Aorta (tissue), 5 donors: ENCODE measurements around the gene CDH15. TPM values are rescaled to one million over a fixed set of nuclear protein-coding genes. Genes with fewer than 3 reads are reported as not detected.
A peak's percentile ranks its signal among the peaks of the same experiment; 100 is the strongest.
"Not testable (repeated sequence)": the region's sequence is repeated elsewhere in the genome, so short reads cannot be mapped to it uniquely, and the experiment has no call there.

Experiments used
- ATAC-seq: fragments of 200-7000 bp; cut with Tn5 transposase; one replicate; pipeline ENCODE4 v1.9.1; 2022; ENCODE audit warnings: moderate library complexity; ENCODE audit not compliant: low FRiP score
- DNase-seq, 2 donors: peaks; one replicate each; pipeline ENCODE4 v3.0.0-alpha.2; 2020
- H3K27ac ChIP-seq, 2 donors: one replicate each; pipeline ENCODE4 v1.5.1; 2013; ENCODE audit warnings: low read length in 2 of 2, mild to moderate bottlenecking in 2 of 2, moderate library complexity in 2 of 2, control low read depth in 1 of 2, inconsistent platforms in 1 of 2, low read depth in 1 of 2
- H3K27me3 ChIP-seq, 2 donors: one replicate each; pipeline ENCODE4 v1.6.1; 2013; ENCODE audit warnings: control low read depth in 1 of 2, low read length in 1 of 2, mild to moderate bottlenecking in 1 of 2, moderate library complexity in 1 of 2; ENCODE audit not compliant: insufficient read depth in 2 of 2, control insufficient read depth in 1 of 2
- H3K36me3 ChIP-seq, 2 donors: one replicate each; pipeline ENCODE4 v1.6.1; 2013; ENCODE audit warnings: control low read depth in 1 of 2, low read length in 1 of 2, mild to moderate bottlenecking in 1 of 2; ENCODE audit not compliant: insufficient read depth in 2 of 2, control insufficient read depth in 1 of 2
- H3K4me1 ChIP-seq, 2 donors: one replicate each; pipeline ENCODE4 v1.6.1; 2013; ENCODE audit warnings: low read length in 2 of 2, control low read depth in 1 of 2, mild to moderate bottlenecking in 1 of 2, moderate library complexity in 1 of 2; ENCODE audit not compliant: insufficient read depth in 2 of 2, control insufficient read depth in 1 of 2
- H3K4me3 ChIP-seq, 2 donors: one replicate each; pipeline ENCODE4 v1.5.1; 2013; ENCODE audit warnings: low read length in 2 of 2, control low read depth in 1 of 2, mild to moderate bottlenecking in 1 of 2
- H3K9me3 ChIP-seq: one replicate; pipeline ENCODE4 v1.6.1; 2013; ENCODE audit warnings: mild to moderate bottlenecking, low read length; ENCODE audit not compliant: control insufficient read depth
- WGBS, 2 donors: extraction: QIAGEN DNeasy Blood & Tissue Kit; methylation state at CpG; one replicate each; pipeline ENCODE4 v1.1.7; 2013; 5-methylcytosine and 5-hydroxymethylcytosine counted together
- intact Hi-C, 2 donors: fragments of 100-400 bp; cut with DNase I; formaldehyde crosslinking; loops; one replicate each; pipeline versions ENCODE4 v1.14.2 to v1.15.0; 2022
- polyA plus RNA-seq, 2 donors: library from polyadenylated mRNA; stranded (reverse); fragments of 200-250 nt; gene quantifications; one replicate each; pipeline ENCODE4 v1.2.3, GENCODE V29; 2013
- total RNA-seq, 2 donors: library from RNA; stranded (reverse); fragmentation: NEBNext Ultra II Directional; extraction: Animal tissue kit (Norgen Biotek cat#: 25700); gene quantifications; one replicate each; pipeline ENCODE4 v1.2.1, GENCODE V29; 2021
- donor health status: healthy with polysubstance abuse.
- donor health status: Bipolar disorder and iron deficiency.
- donor health status: DM: no; HTN: no; CAD: no.
- donor health status: DM: no; HTN: no; CAD: no.
- donor health status: DM: yes; HTN: yes; CAD: no.

CDH15 gene
- total and polyA plus RNA-seq, 4 donors, result 0.08 to 0.21 TPM; not detected in 2

DNA sequence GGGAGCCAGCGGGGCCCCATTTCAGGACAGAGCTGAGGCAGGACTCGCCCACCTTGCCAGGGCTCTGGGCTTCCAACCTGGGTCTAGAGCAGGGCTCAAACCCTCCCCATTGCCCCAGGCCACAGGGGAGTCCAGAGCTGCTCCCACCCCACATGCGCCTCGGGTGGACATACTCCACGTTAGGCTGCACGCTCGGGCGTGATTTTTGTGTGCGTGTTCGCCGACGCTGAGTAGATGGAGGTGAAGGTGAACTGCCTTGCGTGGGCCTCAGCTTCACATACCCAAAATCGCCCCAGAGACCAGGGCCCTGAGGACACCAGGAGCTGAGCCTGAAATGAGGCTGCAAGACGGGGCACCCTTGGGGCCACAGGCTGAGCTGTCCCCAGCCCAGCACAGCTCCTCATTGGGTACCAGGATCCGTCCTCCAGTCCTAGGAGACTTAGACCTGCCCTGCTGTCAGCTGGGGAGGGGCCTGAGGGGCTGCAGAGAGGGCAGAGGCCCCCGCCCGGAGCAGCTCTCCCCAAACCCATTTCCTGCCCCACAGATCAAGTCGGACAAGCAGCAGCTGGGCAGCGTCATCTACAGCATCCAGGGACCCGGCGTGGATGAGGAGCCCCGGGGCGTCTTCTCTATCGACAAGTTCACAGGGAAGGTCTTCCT, 8.2 kb downstream of the CDH15 start:
- no peak for DNase-seq
- WGBS, 2 donors, result 79 to 85% methylated on average over 25 of the region's 25 CpGs
- no peaks in the 10 kb centered on the region for H3K36me3 ChIP-seq
- no peaks in the 10 kb centered on the region for H3K4me1 ChIP-seq
- ATAC-seq, result no peak
- intact Hi-C loops, result no loop called here
- no peak overlapping the region for H3K4me3 ChIP-seq
- no peaks in the 10 kb centered on the region for H3K9me3 ChIP-seq
- H3K27ac ChIP-seq, result no peak overlapping the region
- H3K27me3 ChIP-seq, result no peaks in the 10 kb centered on the region

DNA sequence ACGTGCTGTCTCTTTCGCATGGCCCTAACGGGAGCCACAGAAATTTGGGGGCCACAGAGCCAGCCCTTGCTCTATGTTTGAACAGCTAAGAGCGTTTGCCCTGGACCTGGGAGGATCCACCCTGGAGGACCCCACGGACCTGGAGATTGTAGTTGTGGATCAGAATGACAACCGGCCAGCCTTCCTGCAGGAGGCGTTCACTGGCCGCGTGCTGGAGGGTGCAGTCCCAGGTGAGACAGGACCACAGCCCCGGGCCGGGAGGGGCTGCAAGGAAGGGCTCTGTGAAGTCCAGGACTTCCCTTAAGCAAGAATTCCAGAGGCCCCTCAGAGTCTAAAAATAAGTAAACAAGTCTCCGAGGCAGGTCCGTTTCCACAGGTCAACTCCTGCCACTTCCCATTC, 11.9 kb downstream of the CDH15 start:
- no peaks in the 10 kb centered on the region for H3K36me3 ChIP-seq
- H3K9me3 ChIP-seq, result no peaks in the 10 kb centered on the region
- 46 to 47% methylated on average over 13 of the region's 13 CpGs for WGBS, 2 donors
- no peak for ATAC-seq
- no peak overlapping the region for H3K27ac ChIP-seq
- DNase-seq, result no peak
- no peaks in the 10 kb centered on the region for H3K27me3 ChIP-seq
- no peak overlapping the region for H3K4me3 ChIP-seq
- intact Hi-C loops, result no loop called here
- H3K4me1 ChIP-seq, result no peaks in the 10 kb centered on the region

DNA sequence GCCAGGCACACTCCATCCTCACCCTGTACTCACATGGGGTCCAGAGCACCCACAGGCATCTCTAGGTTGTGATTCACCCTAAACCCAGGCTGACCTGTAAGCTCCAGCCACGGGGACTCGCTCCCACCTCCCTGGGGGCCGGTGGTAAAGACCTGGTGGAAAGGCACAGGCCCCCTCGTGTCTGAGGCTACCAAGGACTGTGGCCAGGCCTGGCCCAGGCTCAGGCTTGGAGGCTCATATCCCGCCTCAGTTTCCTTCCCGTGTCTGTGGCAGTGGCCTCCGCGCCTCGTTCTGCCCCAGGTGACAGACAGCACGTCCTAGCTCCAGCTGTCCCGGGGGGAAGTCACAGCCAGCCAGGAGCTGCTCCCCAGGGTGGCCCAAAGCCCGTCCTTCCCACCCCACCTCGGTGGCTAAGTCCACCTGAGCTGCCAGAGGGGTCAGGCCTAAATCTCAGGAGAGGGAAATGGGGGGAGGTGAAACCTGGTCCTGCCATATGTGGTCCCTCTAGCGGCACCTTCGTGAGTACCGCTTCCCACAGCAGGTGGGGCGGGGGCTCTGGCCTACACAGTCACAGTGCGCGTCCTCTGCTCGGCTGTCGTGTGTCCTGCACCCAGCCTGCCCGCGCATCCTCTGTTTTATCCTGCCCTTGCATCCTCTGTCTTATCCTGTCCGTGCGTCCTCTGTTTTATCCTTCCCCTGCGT, 12.6 kb downstream of the CDH15 start:
- H3K27ac ChIP-seq, result no peak overlapping the region
- H3K27me3 ChIP-seq, result no peaks in the 10 kb centered on the region
- H3K4me1 ChIP-seq, result no peaks in the 10 kb centered on the region
- no peak for DNase-seq
- WGBS, 2 donors, result 70 to 74% methylated on average over 24 to 26 of the region's 26 CpGs
- H3K36me3 ChIP-seq, result no peaks in the 10 kb centered on the region
- H3K4me3 ChIP-seq, result no peak overlapping the region
- ATAC-seq, result no peak
- intact Hi-C loops, result no loop called here
- H3K9me3 ChIP-seq, result no peaks in the 10 kb centered on the region

DNA sequence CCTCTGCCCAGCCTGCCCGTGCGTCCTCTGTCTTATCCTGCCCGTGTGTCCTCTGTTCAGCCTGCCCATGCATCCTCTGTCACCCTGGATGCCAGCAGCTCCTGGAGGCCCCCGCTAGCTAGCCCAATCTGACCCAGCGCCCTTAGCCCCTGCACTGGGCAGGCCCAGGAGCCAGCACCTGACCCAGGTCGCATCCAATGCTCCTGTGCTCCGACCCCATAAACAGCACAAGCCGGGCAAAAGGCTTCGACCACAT, 13.1 kb downstream of the CDH15 start:
- DNase-seq (no peak), ATAC-seq (no peak)
- no peaks in the 10 kb centered on the region for H3K9me3 ChIP-seq
- intact Hi-C loops, result no loop called here
- no peak overlapping the region for H3K27ac ChIP-seq
- no peaks in the 10 kb centered on the region for H3K36me3 ChIP-seq
- 77 to 80% methylated on average over 9 of the region's 9 CpGs for WGBS, 2 donors
- no peak overlapping the region for H3K4me3 ChIP-seq
- no peaks in the 10 kb centered on the region for H3K27me3 ChIP-seq
- H3K4me1 ChIP-seq, result no peaks in the 10 kb centered on the region

DNA sequence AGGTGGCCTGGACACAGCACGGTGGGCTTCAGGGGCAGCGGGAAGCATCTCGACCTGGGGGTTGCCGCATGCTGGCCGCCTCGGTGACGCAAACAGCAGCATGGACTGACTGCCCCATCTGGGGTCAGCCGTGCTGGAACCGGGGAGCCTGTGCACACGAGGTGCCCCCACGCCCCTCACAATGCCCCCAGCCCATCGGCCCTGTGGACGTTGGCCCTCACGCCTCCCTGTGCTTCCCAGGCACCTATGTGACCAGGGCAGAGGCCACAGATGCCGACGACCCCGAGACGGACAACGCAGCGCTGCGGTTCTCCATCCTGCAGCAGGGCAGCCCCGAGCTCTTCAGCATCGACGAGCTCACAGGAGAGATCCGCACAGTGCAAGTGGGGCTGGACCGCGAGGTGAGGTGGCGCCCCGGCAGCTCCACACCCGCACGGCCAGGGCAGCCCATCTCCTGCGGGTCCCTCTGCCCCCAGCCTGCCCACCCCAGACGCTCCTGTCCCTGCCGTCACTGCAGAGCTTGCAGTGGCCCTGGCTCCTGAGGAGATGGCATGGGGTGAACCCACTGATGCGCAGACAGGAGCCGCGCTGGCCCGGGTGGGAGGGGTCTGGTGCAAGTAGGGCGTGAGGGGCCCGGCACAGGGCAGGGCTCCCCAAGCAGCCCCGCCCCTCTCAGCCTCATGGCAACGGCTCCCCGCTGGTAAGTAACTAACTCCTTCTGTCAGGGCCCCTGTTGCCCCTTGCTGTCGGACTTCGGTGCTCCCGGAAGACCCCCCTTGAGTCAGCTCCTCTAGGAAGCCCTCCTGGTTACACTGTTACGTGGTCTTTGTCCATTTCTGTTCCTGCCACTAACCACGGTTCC, 13.6 kb downstream of the CDH15 start:
- Histone ChIP-seq H3K9me3 (no peaks in the 10 kb centered on the region), H3K27me3 (no peaks in the 10 kb centered on the region), H3K27ac (no peak overlapping the region), H3K4me1 (no peaks in the 10 kb centered on the region), H3K36me3 (no peaks in the 10 kb centered on the region), H3K4me3 (no peak overlapping the region)
- intact Hi-C loops, result no loop called here
- ATAC-seq (peak; percentile 44), DNase-seq (no peak)
- 67 to 73% methylated on average over 46 to 48 of the region's 48 CpGs for WGBS, 2 donors

DNA sequence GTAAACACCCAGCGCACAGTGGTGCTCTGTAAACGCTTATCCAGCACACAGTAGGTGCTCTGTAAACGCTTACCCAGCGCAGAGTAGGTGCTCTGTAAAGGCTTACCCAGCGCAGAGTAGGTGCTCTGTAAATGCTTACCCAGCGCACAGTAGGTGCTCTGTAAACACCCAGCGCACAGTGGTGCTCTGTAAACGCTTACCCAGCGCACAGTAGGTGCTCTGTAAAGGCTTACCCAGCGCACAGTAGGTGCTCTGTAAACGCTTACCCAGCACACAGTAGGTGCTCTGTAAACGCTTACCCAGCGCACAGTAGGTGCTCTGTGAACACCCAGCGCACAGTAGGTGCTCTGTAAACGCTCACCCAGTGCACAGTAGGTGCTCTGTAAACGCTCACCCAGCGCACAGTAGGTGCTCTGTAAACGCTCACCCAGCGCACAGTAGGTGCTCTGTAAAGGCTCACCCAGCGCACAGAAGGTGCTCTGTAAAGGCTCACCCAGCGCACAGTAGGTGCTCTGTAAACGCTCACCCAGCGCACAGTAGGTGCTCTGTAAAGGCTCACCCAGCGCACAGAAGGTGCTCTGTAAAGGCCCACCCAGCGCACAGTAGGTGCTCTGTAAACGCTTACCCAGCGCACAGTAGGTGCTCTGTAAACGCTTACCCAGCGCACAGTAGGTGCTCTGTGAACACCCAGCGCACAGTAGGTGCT, 14.5 kb downstream of the CDH15 start:
- H3K27ac ChIP-seq, H3K36me3 ChIP-seq, H3K4me3 ChIP-seq, H3K9me3 ChIP-seq, H3K27me3 ChIP-seq, intact Hi-C loops, ATAC-seq, DNase-seq, H3K4me1 ChIP-seq: not testable (repeated sequence)
- 92 to 95% methylated on average over 30 of the region's 30 CpGs for WGBS, 2 donors

DNA sequence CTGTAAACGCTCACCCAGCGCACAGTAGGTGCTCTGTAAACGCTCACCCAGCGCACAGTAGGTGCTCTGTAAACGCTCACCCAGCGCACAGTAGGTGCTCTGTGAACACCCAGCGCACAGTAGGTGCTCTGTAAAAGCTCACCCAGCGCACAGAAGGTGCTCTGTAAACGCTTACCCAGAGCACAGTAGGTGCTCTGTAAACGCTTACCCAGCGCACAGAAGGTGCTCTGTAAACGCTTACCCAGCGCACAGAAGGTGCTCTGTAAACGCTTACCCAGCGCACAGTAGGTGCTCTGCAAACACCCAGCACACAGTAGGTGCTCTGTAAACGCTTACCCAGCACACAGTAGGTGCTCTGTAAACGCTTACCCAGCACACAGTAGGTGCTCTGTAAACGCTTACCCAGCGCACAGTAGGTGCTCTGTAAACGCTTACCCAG, 15.1 kb downstream of the CDH15 start:
- DNase-seq, ATAC-seq, H3K4me3 ChIP-seq, H3K27ac ChIP-seq, H3K9me3 ChIP-seq, H3K36me3 ChIP-seq, intact Hi-C loops, H3K27me3 ChIP-seq, H3K4me1 ChIP-seq: not testable (repeated sequence)
- 89 to 92% methylated on average over 18 to 20 of the region's 20 CpGs for WGBS, 2 donors

DNA sequence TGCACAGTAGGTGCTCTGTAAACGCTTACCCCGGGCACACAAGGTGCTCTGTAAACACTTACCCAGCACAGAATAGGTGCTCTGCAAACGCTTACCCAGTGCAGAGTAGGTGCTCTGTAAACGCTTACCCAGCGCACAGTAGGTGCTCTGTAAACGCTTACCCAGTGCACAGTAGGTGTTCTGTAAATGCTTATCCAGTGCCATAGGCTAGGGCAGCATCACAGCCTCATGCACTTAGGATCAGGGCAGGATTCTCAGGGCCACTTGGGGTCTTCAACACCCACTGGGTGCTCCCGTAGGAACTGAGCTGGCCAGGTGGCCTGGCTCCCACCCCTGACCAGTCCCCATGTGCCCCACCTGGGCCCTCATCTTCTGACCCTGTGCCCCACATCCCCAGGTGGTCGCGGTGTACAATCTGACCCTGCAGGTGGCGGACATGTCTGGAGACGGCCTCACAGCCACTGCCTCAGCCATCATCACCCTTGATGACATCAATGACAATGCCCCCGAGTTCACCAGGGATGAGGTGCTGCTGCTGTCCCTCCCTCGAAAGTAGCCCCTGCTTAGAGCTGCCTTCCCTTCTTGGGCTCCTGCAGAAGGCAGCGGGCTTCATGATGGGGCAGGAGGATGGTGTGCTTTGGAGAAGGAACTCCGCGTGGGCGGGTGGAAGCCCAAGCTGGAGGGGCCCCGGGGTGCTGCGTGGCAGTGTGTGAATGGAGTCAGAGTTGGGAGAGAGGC, 15.7 kb downstream of the CDH15 start:
- intact Hi-C loops, result no loop called here
- H3K27ac ChIP-seq, result no peak overlapping the region
- H3K36me3 ChIP-seq, result no peaks in the 10 kb centered on the region
- ATAC-seq, result no peak
- DNase-seq, result peak in 1 of 2 donors; percentile 50
- H3K9me3 ChIP-seq, result no peaks in the 10 kb centered on the region
- no peaks in the 10 kb centered on the region for H3K4me1 ChIP-seq
- H3K27me3 ChIP-seq, result no peaks in the 10 kb centered on the region
- 65 to 69% methylated on average over 19 of the region's 19 CpGs for WGBS, 2 donors
- no peak overlapping the region for H3K4me3 ChIP-seq
